Activated B cell treated with CpG ODN at 0.5 μM for 24 hours (primary cell): ENCODE results near the gene CDC27. TPM values are rescaled to one million over a fixed set of nuclear protein-coding genes. Genes with fewer than 3 reads are reported as not detected.
"Not testable (repeated sequence)": the region's sequence is repeated elsewhere in the genome, so short reads cannot be mapped to it uniquely, and the experiment has no call there.

Source experiments
- ATAC-seq: fragments of 200-7000 bp; cut with Tn5 transposase; one replicate; pipeline ENCODE4 v1.10.0; 2021; ENCODE audit warnings: low read depth, mild to moderate bottlenecking, moderate library complexity
- CTCF ChIA-PET: fragments of 350-600 bp; sonication (Branson Sonifier 250); formaldehyde crosslinking; loops from one replicate; lab custom pipeline; 2021; ENCODE audit warnings: antibody characterized with exemption; lab: Charles Lee
- POLR2A ChIA-PET: fragments of 350-600 bp; sonication (Branson Sonifier 250); formaldehyde crosslinking; loops from one replicate; lab custom pipeline; 2021; ENCODE audit warnings: antibody characterized with exemption; lab: Charles Lee
- DNase-seq: peaks from one replicate; pipeline ENCODE4 v3.0.0; 2022
- H3K27ac Mint-ChIP-seq: one replicate; pipeline ENCODE4 v1.8.0; 2020; ENCODE audit warnings: mixed read lengths
- H3K27me3 Mint-ChIP-seq: one replicate; pipeline ENCODE4 v1.8.0; 2021; ENCODE audit warnings: mixed read lengths
- H3K36me3 Mint-ChIP-seq: one replicate; pipeline ENCODE4 v1.8.0; 2021; ENCODE audit warnings: low read depth, mixed read lengths
- H3K4me1 Mint-ChIP-seq: one replicate; pipeline ENCODE4 v1.8.0; 2021; ENCODE audit warnings: mixed read lengths
- H3K4me3 Mint-ChIP-seq: one replicate; pipeline ENCODE4 v1.8.0; 2020; ENCODE audit warnings: mild to moderate bottlenecking, mixed read lengths
- H3K9me3 Mint-ChIP-seq: one replicate; pipeline ENCODE4 v1.8.0; 2020; ENCODE audit warnings: mixed read lengths
- intact Hi-C: fragments of 100-400 bp; cut with micrococcal nuclease; formaldehyde crosslinking; loops from one replicate; pipeline ENCODE4 v1.15.1; 2024
- total RNA-seq: library from RNA; stranded (reverse); gene quantifications from 2 replicates; pipeline ENCODE4 v1.2.3, GENCODE V29; 2022
- TF ChIP-seq, protein P1 (sequence below): fragments of 200-600 bp; IDR thresholded peaks from one replicate; pipeline ENCODE4 v1.8.0; 2022; ENCODE audit warnings: antibody characterized with exemption, mild to moderate bottlenecking

Gene CDC27
- total RNA-seq, 1 donor from 2014 or later, result 72.5 TPM

GRCh38 chr17:47172696-47173565 lies 16.2 kb downstream of the CDC27 start:
- intact Hi-C loops, result loop anchor here (5.0 kb wide), 1 partner anchor 34 kb away; the partner anchor contains the start of gene MYL4
- Mint-ChIP-seq H3K36me3 (peaks cover 64% of the 10 kb centered on the region), H3K27ac (no peak overlapping the region), H3K27me3 (no peaks in the 10 kb centered on the region), H3K4me1 (peaks cover 32% of the 10 kb centered on the region), H3K4me3 (no peak overlapping the region), H3K9me3 (no peaks in the 10 kb centered on the region)
- ATAC-seq (no peak), DNase-seq (no peak)
- ChIA-PET CTCF (no interaction called here), POLR2A (interaction anchor here (0.5 kb wide), 1 partner anchor 1337 kb away, joined by 9 read pairs; no protein-coding TSS in a partner anchor)
- TF ChIP-seq, protein P1, sequence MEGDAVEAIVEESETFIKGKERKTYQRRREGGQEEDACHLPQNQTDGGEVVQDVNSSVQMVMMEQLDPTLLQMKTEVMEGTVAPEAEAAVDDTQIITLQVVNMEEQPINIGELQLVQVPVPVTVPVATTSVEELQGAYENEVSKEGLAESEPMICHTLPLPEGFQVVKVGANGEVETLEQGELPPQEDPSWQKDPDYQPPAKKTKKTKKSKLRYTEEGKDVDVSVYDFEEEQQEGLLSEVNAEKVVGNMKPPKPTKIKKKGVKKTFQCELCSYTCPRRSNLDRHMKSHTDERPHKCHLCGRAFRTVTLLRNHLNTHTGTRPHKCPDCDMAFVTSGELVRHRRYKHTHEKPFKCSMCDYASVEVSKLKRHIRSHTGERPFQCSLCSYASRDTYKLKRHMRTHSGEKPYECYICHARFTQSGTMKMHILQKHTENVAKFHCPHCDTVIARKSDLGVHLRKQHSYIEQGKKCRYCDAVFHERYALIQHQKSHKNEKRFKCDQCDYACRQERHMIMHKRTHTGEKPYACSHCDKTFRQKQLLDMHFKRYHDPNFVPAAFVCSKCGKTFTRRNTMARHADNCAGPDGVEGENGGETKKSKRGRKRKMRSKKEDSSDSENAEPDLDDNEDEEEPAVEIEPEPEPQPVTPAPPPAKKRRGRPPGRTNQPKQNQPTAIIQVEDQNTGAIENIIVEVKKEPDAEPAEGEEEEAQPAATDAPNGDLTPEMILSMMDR, result no peak

- Mint-ChIP-seq H3K9me3 (no peaks in the 10 kb centered on the region), H3K4me3 (no peak overlapping the region), H3K27me3 (no peaks in the 10 kb centered on the region), H3K36me3 (peaks cover 68% of the 10 kb centered on the region), H3K4me1 (peaks cover 24% of the 10 kb centered on the region), H3K27ac (no peak overlapping the region)
- intact Hi-C loops, result loop anchor here (5.0 kb wide), 1 partner anchor 37 kb away; the partner anchor contains the start of gene MYL4
- no peak for DNase-seq
- ChIA-PET POLR2A (interaction anchor here (0.6 kb wide), 2 partner anchors 45 to 196 kb away, joined by 6 to 11 read pairs; no protein-coding TSS in a partner anchor), CTCF (no interaction called here)
- TF ChIP-seq, protein P1, result no peak
- ATAC-seq, result no peak
Observed at GRCh38 chr17:47170710-47171109, 18.4 kb downstream of the CDC27 start.

- H3K27me3 Mint-ChIP-seq, H3K4me3 Mint-ChIP-seq, ATAC-seq, intact Hi-C loops, CTCF ChIA-PET, H3K27ac Mint-ChIP-seq, H3K9me3 Mint-ChIP-seq, DNase-seq: not testable (repeated sequence)
- Mint-ChIP-seq H3K4me1 (peaks cover 13% of the 10 kb centered on the region), H3K36me3 (peaks cover 71% of the 10 kb centered on the region)
- POLR2A ChIA-PET, result interaction anchor here (0.7 kb wide), 1 partner anchor 59 kb away, joined by 5 read pairs; no protein-coding TSS in a partner anchor
Observed at GRCh38 chr17:47168896-47169295, 20.2 kb downstream of the CDC27 start.

- intact Hi-C loops, DNase-seq, CTCF ChIA-PET, H3K27me3 Mint-ChIP-seq, H3K9me3 Mint-ChIP-seq, ATAC-seq, H3K27ac Mint-ChIP-seq, H3K4me3 Mint-ChIP-seq: not testable (repeated sequence)
- Mint-ChIP-seq H3K36me3 (peaks cover 67% of the 10 kb centered on the region), H3K4me1 (peaks cover 31% of the 10 kb centered on the region)
- POLR2A ChIA-PET, result interaction anchor here (0.5 kb wide), 1 partner anchor 51 kb away, joined by 3 read pairs; no protein-coding TSS in a partner anchor
Observed at GRCh38 chr17:47166854-47167253, 22.2 kb downstream of the CDC27 start.

GRCh38 chr17:47165137-47165536 lies 24.0 kb downstream of the CDC27 start:
- no peaks in the 10 kb centered on the region for H3K9me3 Mint-ChIP-seq
- peaks cover 68% of the 10 kb centered on the region for H3K36me3 Mint-ChIP-seq
- no peaks in the 10 kb centered on the region for H3K27me3 Mint-ChIP-seq
- H3K4me3 Mint-ChIP-seq, result no peak overlapping the region
- peaks cover 30% of the 10 kb centered on the region for H3K4me1 Mint-ChIP-seq
- DNase-seq, result no peak
- POLR2A ChIA-PET, result no interaction called here
- CTCF ChIA-PET, result no interaction called here
- TF ChIP-seq, protein P1, result no peak
- intact Hi-C loops, result no loop called here
- H3K27ac Mint-ChIP-seq, result peak overlapping the region; percentile 5
- ATAC-seq, result no peak

- peaks cover 70% of the 10 kb centered on the region for H3K36me3 Mint-ChIP-seq
- POLR2A ChIA-PET, result interaction anchor here (0.6 kb wide), 1 partner anchor 456 kb away, joined by 6 read pairs; no protein-coding TSS in a partner anchor
Observed at GRCh38 chr17:47164263-47164662, 24.8 kb downstream of the CDC27 start.

More at GRCh38 chr17:47164263-47164662, 24.8 kb downstream of the CDC27 start:
- intact Hi-C loops, result loop anchor here (5.0 kb wide), 1 partner anchor 153 kb away; no protein-coding TSS in a partner anchor
- DNase-seq (no peak), ATAC-seq (no peak)
- CTCF ChIA-PET, result no interaction called here
- no peak overlapping the region for H3K4me3 Mint-ChIP-seq
- no peaks in the 10 kb centered on the region for H3K27me3 Mint-ChIP-seq
- peaks cover 30% of the 10 kb centered on the region for H3K4me1 Mint-ChIP-seq
- TF ChIP-seq, protein P1, result no peak
- H3K27ac Mint-ChIP-seq, result no peak overlapping the region
- no peaks in the 10 kb centered on the region for H3K9me3 Mint-ChIP-seq
